Subcutaneous adipose tissue (tissue), 4 donors: ENCODE data around the gene STK4. TPM values are rescaled to one million over a fixed set of nuclear protein-coding genes. Genes with fewer than 3 reads are reported as not detected.

Experiments used
- total RNA-seq, 4 donors: library from RNA; depleted of rRNA; stranded (reverse); fragments of >200 nt; gene quantifications; one replicate each; pipeline ENCODE4 v1.1.0, GENCODE V29; 2016
- TF ChIP-seq, protein P1 (sequence below): fragments of 450-650 bp; IDR thresholded peaks from one replicate; pipeline ENCODE4 v1.5.1; 2016; ENCODE audit warnings: low read depth, mild to moderate bottlenecking, control low read depth, antibody characterized with exemption, moderate library complexity

The STK4 gene
- total RNA-seq, 4 donors from 2014 or later: 25.2 to 71.4 (median 40.1) TPM

DNA sequence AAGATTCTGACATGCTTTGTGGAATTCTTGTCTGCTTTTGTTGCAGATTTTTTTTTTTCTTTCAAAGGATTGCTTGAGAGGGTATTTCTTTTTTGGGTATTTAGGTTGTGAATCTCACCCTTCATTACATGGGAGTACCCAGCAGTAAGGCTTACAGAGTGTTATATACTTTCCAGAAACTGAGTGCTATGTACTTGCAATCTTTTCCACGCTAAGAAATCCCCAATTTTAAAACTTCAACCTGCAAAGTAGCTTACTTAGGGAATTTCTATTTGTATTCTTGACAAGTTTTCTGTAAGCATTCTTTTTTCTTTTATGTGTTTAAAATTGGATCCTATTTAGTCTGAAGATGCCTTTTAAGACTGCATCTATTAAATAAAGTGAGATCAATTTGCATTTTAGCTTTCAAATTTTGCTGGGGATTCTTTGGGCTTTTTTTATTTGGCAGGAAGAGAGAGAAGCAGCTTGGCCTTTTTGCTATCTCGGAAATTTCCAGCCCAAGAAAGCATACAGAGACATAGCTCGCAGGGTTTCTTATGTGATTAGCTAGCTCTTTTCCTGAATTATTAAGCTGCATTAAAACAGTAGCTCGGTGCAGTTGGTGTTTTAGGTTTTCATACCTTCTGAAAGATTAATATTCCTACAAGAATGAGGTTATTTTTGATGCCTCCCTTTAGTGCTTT, 92.0 kb downstream of the STK4 start:
- TF ChIP-seq, protein P1, sequence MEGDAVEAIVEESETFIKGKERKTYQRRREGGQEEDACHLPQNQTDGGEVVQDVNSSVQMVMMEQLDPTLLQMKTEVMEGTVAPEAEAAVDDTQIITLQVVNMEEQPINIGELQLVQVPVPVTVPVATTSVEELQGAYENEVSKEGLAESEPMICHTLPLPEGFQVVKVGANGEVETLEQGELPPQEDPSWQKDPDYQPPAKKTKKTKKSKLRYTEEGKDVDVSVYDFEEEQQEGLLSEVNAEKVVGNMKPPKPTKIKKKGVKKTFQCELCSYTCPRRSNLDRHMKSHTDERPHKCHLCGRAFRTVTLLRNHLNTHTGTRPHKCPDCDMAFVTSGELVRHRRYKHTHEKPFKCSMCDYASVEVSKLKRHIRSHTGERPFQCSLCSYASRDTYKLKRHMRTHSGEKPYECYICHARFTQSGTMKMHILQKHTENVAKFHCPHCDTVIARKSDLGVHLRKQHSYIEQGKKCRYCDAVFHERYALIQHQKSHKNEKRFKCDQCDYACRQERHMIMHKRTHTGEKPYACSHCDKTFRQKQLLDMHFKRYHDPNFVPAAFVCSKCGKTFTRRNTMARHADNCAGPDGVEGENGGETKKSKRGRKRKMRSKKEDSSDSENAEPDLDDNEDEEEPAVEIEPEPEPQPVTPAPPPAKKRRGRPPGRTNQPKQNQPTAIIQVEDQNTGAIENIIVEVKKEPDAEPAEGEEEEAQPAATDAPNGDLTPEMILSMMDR: no peak

DNA sequence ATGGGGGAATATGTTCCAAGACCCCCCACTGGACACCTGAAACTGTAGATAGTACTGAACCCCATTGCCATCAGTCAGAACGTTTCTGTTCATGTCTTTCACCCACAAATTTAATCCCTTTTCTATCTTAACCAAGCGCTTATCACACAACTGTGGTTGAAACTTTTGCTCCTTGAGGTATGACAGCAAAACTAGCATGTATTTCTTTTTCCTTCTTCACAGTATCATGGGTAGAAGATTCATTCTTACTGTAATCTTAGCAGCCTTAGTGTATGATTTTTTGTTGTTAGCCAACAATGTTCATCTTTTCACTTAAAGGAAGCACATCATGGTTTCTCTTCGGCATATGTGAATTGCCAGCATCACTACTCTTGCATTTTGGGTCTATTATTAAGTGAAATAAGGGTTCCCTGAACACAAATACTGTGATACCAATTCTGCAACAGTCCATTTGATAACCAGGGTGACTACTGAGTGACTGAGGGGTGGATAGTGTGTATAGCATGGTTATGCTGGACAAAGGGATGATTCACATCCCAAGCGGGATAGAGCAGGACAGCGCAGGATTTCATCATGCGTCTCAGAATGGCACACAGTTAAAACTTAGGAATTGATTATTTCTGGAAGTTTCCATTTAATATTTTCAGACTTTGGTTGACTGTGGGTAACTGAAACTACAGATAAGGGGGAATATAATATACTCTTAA, 92.9 kb downstream of the STK4 start:
- TF ChIP-seq, protein P1: no peak

DNA sequence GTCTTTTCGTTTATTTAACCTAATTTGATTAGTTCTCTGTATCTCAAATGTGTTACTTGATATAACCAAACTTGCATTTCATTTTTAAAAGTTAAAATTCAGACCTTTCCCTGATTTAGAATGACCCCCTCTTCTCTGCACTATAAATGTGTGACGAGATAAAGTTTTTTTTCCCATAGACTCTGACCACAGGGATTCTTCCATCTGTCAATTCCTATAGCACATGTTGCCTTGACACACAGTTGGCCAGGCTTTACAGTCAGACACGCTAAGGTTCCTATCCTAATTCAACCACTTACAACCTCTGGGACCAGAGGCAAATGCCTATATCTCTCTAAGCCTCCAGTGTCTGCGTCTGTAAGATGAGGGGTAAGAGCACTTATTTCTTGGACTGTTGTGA, 94.0 kb downstream of the STK4 start:
- TF ChIP-seq, protein P1: no peak

DNA sequence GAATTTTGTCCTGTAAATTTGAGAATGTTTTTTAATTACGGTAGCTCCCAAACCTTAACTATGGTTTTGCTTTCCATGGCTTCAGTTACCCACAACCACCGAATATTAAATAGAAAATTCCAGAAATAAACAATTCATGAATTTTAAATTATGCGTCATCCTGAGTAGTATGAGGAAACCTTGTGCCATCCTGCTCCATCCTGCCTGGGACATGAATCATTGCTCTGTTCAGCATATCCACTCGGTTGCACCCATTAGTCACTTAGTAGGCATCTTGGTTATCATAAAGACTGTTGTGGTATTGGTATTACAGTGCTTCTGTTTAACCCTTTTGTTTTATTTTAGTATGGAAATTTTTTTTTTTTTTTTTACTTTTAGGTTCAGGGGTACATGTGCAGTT, 94.9 kb downstream of the STK4 start:
- TF ChIP-seq, protein P1: no peak

DNA sequence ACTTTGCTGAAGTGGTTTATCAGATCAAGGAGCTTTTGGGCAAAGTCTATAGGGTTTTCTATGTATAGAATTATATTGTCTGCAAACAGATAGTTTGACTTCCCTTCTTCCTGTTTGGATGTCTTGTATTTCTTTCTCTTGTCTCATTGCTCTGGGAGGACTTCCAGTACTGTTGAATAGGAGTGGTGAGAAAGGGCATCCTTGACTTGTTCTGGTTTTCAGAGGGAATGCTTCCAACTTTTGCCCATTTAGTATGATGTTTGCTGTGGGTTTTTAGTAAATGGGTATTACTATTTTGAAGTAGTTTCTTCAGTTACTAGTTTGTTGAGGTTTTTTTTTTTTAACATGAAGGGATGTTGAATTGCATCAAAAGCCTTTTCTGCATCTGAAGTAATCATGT, 98.5 kb downstream of the STK4 start:
- TF ChIP-seq, protein P1: no peak

DNA sequence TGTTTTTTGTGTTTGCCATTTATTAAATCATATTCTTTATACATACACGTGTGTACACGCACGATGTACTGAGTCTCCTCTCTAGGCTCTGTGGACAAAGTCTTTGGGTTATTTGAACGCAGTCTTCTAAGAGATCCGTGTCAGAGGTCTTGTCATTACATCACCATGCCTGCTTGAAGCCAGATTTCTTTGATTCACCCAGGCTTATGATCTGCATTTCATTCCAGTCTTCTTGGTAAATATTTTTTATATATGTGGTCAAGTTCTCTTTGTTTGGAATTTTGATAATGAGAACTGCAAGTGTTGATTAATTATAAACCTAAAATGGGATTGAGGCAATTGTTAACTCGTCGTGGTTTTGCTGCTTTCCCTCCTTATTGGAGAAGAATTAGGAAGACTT, 100.1 kb downstream of the STK4 start:
- TF ChIP-seq, protein P1: no peak

DNA sequence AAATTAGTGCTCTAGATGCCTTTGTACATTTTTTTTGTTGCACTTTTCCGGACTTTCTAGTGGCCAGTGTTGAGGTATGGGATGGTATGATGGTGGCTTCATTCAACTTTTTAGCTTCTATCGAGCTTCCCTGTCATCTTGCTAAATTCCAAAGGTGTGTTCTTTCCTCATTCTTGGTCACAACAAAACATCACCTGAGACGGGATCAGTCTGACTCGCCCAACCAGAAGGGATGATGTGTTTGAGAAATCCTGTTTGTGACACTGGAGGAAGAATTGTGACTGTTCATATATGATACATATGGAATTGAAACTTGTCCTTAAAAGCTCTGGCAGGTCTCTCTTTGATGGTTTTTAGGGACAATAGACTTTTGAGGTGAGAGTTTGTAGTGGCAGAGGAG, 100.8 kb downstream of the STK4 start:
- TF ChIP-seq, protein P1: no peak
